GM18505 (cell line): ENCODE measurements around the gene TCF7L1.
"Not testable (repeated sequence)": the region's sequence is repeated elsewhere in the genome, so short reads cannot be mapped to it uniquely, and the experiment has no call there.

Experiments used
- ATAC-seq: cut with Tn5 transposase; IDR thresholded peaks from one replicate; pipeline ENCODE4 v1.9.1; 2021; ENCODE audit not compliant: unreplicated experiment
- POLR2A ChIP-seq: IDR thresholded peaks from 4 replicates; pipeline ENCODE4 v1.6.1; 2011; ENCODE audit warnings: borderline replicate concordance; ENCODE audit not compliant: insufficient read depth, insufficient read length; ENCODE audit errors: extremely low read depth

TCF7L1 gene

DNA sequence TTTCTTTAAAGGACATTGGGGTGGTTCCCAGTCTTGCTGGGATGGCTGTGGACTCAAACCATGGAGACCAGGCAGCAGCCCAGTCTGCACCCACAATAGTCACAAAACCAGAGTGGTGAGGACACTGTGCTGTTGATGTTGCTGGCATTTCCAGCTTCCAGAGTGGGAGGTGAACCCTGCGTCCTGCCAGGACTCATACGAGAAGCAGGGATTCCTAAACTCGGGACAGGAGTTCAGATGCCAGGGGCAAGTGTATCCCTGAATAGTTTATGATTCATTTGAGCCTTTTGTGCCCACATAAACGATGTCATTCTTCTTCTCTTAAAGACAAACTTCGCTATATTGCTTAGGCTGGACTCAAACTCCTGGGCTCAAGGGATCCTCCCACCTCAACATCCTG, 62.8 kb downstream of the TCF7L1 start:
- no peak for ATAC-seq
- TF ChIP-seq POLR2A, result no peak

- ATAC-seq, result no peak
Observed at GRCh38 chr2:85199698-85200097, 66.5 kb downstream of the TCF7L1 start.

GRCh38 chr2:85209887-85210286, 76.7 kb downstream of the TCF7L1 start:
- no peak for TF ChIP-seq POLR2A
- ATAC-seq, result no peak

More at GRCh38 chr2:85199698-85200097, 66.5 kb downstream of the TCF7L1 start:
- no peak for TF ChIP-seq POLR2A

DNA sequence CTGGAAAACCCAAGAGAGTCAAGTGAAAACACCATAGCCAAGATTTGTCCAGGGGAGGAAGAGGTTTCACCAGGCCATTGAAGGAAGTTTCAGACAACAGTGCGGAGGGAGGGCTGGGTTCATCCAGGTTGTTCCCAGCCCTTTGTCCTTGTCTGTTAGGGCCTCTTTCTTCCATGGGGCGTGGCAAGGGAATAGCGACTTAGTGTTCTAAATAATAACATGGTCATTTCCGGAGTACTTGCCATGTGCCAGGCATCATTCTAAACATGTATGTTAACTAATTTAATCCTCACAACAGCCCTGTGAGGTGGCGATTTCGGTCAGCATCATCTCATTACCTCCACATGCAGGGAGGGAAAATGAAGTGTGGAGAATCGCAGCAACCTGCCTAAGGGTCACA, 77.3 kb downstream of the TCF7L1 start:
- ATAC-seq, result no peak
- no peak for TF ChIP-seq POLR2A

DNA sequence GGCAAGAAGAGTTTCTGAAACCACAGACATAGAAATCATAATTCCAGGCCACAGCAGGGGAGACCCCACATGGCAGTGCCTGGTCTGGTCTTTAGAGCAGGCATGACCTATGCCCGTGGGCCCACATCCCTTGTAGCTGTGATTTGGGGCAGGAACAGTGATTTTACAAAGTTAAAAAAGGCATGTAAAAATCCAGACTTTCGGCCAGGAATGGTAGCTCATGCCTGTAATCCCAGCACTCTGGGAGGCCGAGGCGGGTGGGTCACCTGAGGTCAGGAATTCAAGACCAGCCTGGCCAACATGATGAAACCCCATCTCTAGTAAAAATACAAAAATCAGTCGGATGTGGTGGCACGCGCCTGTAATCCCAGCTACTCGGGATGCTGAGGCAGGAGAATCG, 78.4 kb downstream of the TCF7L1 start:
- not testable (repeated sequence) for ATAC-seq

DNA sequence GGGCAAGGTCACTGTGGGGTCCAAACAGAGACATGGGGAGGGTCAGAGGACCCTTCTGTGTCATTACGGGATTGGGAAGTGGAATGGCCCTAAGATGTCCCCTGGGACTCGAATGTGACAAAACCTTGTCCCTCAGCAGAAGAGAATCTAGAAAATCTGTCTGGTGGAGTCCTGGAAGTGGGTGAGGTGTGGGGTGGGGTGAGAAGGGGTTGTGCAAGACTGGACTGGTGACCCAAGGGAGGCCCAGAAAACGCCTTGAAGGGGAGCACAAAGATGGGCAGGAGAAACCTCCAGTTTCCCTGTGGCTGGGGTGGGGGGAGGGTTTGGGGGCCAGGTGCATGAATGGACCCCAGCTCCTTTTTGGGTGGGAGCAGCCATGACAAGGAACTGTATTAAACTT, 79.6 kb downstream of the TCF7L1 start:
- TF ChIP-seq POLR2A, result no peak
- no peak for ATAC-seq

DNA sequence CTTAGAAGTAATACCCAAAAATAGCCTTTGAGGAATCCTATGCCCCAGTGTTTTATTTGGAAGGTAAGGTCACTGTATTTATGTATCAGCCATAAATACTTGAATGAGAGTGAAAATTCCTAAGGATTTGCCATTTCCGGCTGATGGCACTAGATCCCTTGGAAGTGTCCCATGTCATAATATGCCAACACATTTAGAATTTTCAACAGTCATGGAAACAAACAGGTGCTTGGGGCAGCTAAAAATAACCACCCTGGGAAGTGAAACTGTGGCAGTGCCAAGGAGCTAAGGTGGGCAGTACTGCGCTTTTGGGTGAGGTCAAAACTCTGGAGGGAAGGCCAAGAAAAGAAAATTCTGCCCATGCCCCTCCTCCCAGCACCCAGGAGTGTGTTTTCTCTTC, 80.2 kb downstream of the TCF7L1 start:
- TF ChIP-seq POLR2A, result no peak
- no peak for ATAC-seq

- no peak for TF ChIP-seq POLR2A
- ATAC-seq, result no peak
Observed at GRCh38 chr2:85213901-85214512, 80.8 kb downstream of the TCF7L1 start.

DNA sequence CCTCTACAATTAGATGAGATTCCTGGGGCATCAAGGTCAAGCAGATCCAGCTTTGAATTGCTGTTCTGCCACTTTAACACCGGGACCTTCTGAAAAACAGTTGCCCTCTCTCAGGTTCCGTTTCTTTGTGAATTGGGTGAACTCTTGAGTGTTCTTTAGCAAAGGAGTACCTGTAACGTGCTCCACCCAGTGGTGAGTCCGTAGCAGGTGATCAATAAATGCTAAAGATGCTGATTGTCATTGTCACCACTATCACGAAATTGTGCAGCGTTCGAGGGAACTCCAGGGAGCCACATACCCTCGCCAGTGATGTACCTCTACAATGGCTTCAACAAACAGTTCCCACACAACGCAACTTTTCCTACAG, 81.9 kb downstream of the TCF7L1 start:
- no peak for ATAC-seq
- no peak for TF ChIP-seq POLR2A

DNA sequence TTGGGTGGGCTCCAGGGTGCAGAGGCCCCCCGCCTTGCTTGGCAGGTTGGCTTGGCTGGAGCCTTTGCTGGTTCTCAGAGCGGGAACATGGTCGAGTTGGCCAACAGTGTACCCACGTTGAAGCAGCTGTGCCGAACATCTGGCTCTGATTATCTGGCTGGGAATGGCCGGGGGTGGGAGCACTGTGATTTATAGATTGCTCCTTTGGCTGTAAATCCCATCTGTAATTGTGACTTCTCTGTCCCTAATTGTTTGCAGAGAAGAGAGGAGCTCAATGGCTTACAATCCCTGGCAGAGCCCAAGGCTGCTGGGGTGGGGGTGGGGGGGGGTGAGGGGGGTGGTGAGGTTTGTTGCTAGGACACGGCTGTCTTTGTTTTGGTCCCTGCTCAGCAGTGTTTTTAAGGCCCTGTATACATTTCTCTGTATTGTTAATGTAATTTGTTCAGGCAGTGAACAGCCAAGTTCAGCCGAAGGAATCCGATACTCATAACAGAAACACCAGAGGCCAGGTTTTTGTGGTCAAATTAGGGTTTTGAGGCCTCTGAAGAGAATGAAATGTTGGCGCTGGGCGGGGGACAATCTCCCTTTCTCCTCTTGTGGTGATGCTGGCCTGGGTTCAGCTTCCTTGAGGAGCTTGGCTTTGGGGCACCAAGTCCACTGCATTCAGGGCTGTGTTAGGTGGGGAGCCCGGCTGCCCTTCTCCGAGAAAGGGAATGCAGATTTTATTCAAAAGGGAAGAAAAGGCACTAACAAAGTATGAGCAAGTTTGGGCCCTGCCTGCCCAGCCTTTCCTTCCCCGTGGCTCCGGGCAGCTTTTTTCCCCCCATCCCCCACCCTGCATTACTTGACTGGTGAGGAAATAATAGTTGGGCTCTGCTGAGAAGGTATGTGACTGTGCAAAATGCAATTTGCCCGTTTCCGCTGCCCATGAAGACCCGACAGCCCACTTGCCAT, 82.5 kb downstream of the TCF7L1 start:
- ATAC-seq, result no peak
- TF ChIP-seq POLR2A, result no peak

- no peak for ATAC-seq
- TF ChIP-seq POLR2A, result no peak
Observed at GRCh38 chr2:85216927-85217326, 83.7 kb downstream of the TCF7L1 start.

GRCh38 chr2:85221067-85221691, 88.0 kb downstream of the TCF7L1 start:
- no peak for ATAC-seq
- no peak for TF ChIP-seq POLR2A

- ATAC-seq, result no peak
Observed at GRCh38 chr2:85222792-85223191, 89.6 kb downstream of the TCF7L1 start.

GRCh38 chr2:85226783-85227182, 93.6 kb downstream of the TCF7L1 start:
- TF ChIP-seq POLR2A, result no peak
- no peak for ATAC-seq

More at GRCh38 chr2:85222792-85223191, 89.6 kb downstream of the TCF7L1 start:
- no peak for TF ChIP-seq POLR2A
